GF-D8 (cell line): ENCODE results near the gene CLIC5.

ENCODE experiments used
- DNase-seq: peaks from one replicate; lab custom pipeline; 2025; lab: John Stamatoyannopoulos, UW

The CLIC5 gene

DNA sequence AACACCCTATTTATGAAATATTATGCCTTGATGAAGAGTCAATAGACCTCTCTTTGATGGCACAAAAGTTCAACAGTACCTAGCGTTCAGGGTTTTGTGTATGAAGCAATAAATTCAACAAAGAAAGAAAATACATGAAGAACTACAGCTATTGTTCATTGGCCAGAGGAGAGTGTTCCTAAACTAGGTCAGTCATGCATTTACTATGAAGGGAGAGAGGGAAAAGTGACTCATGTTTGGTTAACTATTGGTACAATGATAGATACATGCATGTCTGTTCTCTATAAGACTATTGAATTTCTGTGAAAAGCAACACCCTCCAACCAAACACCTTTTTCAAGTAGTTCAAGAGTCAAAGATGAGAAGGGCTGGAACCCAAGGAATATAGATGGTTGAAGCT is 50.7 kb downstream of the CLIC5 start:
- DNase-seq, result no peak

DNA sequence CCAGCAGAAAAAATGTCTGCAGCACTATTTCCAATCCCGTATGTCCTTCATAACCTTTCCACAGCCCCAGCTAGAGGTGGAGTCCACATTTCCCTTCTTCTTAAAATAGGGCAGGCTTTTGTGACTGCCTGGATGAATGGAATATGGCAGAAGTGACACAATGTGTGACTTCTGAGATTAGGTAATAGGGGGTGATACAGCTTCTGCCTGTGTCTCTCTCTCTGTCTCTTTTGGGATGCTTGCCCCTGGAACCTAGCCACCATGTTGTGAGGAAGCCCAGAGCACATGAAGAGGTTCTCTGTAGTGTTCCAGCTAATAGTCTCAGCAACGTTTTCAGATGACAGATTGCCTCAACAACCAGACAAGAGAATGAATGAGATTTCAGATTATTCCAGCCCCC is 51.4 kb downstream of the CLIC5 start:
- no peak for DNase-seq

DNA sequence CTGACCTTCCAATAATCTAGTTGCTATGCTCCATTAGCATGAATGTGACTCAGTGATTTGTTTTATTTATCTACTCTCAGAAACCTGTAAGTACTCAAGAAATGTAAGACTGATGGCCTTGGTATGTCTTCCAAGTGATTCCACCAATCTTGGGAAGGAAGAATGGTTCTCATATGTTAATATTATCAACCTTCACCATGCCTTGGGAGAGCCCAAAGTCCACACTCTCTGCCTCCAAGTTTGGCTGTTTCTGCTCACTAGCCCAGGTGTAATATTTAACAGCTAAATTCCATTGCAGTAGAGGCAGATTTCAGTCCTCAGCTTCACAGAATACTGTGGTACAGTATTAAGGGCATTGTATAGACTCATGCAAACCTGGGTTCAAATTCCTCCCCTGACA is 51.8 kb downstream of the CLIC5 start:
- DNase-seq, result no peak

DNA sequence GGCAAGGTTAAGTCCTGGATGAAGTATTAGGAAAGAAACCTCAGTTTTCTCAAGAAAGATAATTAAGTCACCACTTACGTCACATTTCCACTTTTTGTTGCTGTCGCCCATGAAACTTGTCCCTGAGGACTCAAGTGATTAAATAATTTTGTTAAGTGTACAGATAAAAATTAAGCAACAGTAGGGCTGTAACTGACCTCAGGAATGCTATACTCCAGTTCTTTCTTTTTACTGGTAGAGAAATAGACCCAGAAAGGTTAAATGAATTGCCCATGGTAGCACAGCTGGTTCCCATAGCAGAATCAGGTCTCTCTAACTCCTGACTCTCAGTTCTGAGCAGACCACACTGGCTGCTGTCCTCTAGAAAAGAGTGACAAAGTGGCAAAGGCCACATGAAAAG is 54.5 kb downstream of the CLIC5 start:
- DNase-seq, result no peak

DNA sequence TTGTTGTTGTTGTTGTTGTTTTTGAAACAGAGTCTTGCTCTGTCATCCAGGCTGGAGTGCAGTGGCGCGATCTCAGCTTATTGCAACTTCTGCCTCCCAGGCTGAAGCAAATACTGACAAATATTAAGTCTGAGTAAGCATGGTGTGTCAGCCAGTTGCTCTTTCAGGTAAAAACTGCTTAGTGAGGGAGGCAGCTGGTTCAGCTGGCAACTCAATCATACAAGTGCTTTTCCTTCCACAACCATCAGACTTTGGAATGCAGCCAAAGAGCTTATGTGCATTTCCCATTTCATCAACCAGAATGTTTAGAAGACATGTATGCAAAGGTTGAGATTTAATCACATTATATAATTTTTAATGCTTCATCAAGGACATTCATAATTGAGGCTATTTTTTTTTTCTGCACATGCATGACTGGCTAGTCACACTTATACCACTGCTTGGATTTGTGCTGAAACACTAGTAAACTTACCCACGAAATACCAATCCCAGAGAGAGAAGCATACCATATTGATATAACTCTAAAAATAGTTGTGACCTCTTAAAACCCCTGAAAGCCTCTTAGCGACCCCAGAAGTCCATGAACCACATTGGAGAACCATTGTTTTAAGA is 56.0 kb downstream of the CLIC5 start:
- no peak for DNase-seq

DNA sequence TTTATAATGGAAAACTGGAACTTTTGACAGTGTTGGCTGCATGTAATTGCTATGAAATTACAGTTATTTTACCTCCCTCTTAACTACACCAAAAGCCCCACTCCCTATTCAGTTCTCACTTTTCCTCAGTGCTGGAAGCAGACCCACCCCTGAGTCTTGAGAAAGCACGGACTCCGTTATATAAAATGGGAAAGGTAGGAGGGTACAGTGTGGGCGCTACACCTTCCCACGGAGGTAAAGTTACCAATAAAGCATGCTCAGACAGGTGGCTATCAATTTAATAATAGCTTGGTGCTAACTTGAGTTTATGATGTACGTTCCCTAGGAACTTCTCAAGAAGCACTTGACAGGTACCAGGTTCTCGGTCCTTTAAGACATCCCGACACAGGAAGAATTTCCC is 59.0 kb downstream of the CLIC5 start:
- no peak for DNase-seq

DNA sequence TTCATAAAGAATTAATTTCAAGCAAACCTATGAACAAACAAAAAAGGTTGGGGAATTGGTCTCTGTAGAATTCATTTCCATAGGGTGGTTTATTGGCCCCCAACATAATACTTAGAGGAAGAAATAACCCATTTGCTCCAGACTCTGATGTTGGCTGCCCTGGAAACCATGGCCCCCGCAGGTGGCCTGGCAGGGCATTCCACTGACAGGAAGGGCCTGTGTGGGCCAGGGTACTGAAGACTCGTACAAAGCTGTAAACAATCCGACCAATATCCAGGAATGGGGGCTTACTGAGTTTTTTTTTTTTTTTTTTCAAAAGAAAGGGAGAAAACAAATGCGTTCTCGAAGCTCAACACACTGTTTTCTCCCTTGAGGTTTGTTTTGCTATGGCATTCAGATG is 59.5 kb downstream of the CLIC5 start:
- no peak for DNase-seq

DNA sequence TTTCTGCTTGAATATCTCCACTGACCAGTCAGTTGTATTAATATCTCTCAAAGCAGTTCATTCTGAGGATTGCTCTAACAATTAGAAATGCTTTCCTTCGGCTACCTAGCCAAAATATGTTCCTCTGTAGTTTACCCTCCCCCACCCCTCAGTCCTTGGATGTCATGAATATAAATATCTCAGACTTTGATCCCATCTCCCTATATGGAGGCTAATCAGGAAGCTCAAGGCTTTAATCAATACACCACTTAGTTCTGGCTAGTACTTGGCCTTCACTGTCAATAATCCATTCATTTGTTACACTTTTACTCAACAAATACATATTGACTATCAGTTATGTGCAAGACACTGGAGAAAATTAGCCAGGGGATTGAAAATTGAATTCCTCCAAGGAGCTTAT is 60.1 kb downstream of the CLIC5 start:
- DNase-seq, result no peak

DNA sequence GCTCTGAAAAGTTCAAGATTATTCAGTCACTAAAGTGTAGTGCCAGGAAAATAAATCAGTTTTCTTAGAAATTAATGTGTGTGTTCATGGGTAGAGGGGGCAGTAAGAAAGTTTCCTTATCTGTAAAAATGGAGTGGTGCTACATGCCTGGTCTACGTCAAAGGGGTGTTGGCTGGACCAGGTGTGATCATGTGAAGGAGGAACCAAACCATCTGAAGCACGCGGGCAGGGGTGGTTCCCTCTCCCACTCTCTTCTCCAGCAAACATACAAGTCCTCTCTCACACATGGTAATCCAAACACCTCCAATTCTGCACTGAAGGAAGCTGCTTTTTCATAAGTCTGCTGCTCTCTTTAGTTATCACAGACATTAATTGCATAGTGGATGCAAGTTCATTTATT is 63.1 kb downstream of the CLIC5 start:
- no peak for DNase-seq

DNA sequence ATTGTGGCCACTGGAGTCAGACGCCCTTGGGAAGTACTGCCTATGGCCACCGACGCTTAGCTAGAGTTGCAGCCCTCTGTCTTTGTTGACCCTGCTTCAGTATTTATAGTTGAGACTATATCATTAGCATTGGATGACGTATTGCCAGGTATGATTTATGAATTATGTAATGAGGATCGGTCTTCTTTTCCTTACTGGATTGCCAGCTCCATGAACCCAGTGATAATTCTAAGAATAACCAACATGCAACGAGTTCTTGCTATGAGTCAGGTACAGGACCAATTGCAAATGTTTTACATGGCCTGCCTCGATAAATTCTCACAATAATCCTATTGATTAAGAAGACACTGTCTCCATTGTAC is 63.5 kb downstream of the CLIC5 start:
- DNase-seq, result no peak

DNA sequence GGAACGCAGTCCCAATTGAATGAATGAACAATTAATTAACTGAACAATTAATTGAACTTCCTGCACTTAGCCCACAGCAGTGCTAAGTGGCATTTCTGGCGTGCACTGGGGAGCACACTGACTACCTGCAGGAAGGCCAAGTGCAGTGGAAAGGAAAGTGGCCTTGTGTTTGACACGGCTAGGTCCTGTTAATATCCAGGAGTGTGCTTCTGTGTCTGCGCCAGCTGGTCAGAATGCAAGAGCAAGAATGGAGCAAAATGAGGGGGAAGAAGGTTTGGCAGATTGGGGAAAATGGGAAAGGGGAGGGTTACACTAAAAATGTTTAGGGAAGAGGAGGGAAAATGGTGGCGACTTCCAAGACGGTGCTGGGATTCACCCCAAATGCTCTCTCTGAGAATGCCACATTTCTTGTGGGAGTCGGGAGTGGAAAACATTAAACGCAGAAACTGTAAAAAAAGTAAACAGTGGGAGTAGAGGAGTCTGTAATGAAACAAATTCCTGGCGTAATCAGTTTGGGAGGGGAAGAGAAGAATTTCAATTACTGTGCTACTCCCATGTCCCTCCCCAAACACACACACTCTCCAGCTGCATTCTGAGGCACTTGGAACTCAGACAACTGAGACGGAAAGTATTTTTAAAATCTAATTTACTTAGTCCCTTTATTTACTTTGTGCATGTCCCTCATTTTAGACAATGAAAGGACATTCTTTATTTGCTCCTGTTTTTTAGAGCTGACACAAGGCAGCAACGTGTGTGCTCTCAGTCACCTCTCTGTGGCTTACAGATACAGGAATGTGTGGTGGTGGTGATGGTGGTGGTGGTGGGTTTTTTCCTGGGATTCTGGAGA is 64.1 kb downstream of the CLIC5 start:
- no peak for DNase-seq

DNA sequence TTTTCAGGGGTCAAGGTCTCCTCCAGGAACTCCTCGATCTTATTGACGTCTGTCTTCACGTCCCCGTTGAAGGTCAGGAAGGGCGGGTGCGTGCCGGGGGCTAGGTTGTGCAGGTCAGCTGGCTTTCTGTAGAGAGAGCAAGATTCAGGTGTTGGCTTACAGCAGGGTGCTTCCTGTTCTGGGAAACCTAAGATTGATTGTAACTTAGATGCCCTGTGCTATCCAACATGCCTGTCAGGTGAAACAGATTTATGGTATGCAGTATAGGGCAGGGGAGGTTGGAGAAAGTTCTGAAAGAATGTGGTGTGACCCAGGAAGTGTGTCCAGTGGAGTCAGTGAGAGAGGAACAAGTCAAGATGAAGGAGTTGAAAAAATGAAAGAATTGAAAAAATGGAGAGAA is 66.4 kb downstream of the CLIC5 start:
- DNase-seq, result no peak

DNA sequence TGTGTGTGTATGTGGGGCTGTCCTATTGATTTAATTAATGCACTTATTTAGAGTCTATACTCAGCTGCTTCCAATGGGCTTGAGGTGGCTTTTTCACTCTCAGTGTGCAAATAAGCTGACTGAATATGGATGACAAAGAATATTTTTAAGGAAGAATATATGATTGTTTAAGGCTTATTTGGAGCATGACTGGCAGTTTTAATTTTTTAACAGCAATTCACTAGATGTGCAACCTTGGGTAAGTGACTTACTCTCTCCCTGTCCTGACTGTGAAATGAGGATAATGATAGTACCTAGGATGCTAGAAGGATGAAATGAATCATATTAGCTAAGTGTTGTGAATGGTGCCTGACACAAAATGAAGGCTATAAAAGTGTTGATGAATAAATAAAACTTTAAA is 67.9 kb downstream of the CLIC5 start:
- DNase-seq, result no peak

DNA sequence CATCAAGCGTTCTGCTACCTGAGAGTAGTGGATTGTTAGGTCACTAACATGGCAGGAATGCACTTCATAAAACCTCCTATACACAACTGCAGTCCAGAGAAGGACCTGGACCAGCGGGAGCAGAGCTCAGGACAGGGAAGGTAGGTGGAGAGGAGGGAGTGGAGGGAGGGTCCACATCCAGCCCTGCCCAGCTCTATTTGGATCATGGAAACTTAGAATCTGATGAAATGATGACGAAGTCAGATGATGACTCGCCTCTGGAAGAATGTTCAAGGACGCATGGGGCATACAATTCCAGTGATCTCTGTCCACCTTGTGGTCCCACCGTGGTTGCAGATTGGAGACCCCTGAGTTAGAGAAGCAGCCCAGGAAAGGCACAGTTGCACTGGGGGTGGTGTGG is 68.8 kb downstream of the CLIC5 start:
- DNase-seq, result no peak

DNA sequence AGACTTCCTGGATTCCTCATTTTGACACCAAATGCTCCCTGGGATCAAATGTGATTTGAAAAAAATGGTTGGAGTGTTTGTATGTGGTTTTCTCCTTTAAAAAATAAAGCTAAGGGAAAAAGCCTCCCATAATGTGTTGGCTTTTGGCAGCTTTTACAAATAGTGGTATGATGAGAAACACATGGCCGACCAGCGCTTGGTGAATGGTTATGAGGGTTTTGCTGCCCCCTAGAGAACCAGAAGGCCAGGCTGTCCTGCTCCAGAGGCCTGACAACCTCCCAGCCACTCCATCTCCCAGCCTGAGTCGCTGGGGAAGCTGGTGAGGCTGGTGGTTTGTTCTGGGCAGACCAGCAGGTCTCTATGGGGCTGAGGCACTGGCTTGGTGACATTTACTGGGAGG is 69.3 kb downstream of the CLIC5 start:
- no peak for DNase-seq

DNA sequence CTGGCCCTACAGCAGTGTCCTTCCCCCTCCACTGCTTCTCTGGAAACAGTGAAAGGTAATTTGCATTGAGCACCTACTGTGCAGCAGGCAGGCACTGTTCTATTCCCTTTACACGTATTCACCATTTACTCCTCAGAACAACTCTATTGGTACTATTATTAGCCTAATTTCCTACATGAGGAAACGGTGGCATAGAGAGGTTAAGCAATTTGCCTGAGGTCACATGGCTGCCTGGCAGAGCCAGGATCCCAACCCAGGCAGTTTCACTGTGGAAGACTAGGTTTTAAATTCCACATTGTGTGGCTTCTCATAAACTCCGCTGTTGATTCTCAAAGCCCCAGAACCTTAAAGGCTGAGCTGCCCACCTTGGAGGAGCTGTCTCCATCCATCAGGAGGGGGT is 72.7 kb downstream of the CLIC5 start:
- no peak for DNase-seq

DNA sequence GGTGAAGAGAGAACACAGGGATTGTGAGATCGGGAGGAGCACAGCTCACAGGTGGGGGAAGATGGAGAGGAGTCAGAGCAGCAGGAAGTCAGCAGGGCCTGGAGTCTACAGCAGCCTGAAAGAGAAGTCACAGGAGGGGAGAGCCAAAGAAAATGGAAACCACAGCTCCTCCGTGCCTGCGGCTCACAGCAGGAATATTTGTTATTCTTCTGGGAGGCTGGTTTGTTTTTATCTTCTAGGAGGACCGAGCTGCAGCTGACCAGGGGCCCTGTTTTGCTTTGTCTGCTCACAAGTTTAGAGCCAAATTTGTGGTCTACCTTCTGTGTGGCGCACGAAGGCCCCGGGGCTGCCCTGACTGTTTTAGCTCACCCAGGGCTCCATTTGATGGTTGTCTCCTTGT is 81.8 kb downstream of the CLIC5 start:
- no peak for DNase-seq

DNA sequence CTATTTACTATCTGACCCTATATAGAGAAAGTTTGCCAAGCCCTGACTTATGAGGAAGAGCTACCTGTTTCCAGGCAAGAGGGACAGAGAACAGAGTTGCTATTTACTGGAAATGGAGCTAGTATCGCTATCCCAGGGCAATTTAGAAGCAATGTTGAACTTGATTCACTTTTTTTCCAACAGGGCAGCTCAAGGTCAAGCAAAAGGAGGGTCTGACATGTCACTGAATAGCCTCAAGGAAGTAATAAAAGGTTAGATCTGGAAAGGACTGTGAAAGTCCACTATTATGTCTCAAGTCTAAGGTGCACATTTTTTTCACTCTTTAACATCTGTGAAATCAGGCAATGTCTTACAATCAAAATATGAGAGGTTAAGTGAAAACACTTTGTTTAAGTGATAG is 84.4 kb downstream of the CLIC5 start:
- DNase-seq, result no peak

DNA sequence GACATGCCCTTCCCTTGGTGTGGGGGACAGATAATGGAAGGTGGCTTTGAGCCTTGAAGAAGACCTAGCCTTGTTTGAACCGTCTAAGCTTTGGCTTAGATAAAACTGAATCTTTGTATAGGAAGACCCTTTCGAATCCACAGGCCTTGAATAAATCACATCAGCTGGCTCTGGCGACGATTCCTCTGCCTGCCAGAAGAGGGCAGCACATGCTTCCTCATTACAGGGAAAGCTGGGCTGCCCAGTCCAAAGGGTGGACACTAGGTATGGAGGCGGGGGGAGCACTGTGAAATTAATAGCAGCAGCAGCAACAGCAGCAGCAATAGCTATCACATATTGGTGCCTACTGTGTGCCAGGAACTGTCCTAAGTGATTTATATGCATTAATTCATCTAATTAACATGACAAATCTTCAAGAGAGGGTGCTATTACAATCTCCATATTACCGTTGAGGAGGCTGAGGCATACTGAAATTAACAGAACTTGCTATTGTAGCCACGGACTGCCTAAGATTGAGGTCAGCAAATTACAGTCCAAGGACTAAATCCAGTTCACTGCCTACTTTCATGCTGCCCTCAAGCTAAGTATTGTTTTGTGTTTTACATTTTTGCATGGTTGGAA is 85.1 kb downstream of the CLIC5 start:
- no peak for DNase-seq

DNA sequence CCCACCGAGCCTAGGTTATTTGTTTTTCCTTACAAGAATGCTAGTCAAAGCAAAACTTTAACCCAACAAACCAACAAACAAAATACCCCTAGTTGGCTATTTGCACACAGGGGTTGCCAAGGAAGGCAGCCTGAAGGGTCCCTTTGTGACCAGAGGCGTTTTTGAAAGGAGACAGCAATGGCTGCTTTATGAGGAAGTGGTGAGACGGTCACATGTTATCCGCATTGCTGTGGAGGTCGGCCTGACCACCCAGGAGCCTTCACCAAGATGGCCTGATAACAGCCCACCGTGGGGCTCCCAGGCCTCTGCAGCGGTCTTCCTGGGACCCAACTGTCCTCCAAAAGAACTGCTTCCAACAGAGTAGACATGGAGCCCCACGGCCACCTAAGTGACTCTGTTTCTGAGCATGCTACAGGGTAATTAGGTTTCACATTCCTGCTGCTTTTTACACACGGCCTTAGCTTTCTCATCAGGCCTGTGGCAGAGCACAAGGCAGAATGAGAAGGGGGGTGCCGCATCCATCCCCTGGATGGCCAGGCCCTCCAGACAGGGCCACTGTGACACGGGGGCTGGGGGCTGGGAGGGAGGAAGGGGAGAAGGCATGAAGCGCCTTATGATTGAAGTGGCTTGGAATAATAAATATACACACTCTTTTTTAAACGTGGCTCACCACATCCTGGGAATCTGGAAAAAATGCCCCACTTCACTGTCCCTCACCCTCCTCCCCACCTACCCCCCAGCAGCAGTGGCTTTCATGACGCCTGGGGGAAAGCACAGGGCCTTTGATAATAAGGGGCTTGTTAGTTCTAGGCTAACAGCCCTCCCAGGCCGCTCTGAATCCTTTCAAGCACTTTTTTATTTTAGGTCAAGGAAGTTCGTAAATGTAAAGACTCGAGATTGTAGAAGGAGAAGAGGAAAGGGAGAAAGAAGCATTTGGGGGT is 86.0 kb downstream of the CLIC5 start:
- DNase-seq, result no peak

DNA sequence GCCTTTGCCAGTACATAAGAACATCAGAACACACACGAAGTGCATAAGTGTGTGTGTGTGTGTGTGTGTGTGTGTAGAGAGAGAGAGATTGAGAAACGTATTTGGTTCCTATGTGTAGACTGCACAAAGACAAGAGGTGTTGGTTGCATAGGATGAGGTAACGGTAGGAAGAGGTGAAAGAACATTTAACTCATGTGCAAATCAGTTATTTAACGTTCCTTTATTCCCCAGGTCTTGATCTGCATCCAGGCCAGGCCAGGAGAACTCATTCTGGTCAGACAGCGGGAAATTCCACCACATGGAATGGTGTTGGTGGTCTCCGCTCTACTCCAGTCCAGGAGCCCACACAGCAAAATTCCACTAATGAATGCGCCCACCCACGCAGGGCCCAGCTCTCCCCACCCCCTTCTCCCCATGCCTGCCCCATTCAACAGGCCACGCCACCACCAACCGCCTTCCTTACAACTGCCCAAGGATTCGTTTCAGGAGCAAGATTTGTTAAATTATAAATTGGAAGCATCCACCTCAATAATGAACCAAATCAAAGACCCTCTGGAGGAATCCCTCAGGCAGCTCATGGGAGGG is 86.8 kb downstream of the CLIC5 start:
- DNase-seq, result no peak
